ENCODE data around the gene PNISR. TPM values are rescaled to one million over a fixed set of nuclear protein-coding genes. Genes with fewer than 3 reads are reported as not detected.

PNISR gene
- polyA plus RNA-seq, 3 donors = 276 to 410 (median 373) TPM

GRCh38 chr6:99416226-99416625 is 8.9 kb downstream of the PNISR start:
- DNase-seq = no peak

GRCh38 chr6:99415446-99415845 is 9.7 kb downstream of the PNISR start:
- no peak for DNase-seq

GRCh38 chr6:99412065-99412464 is 13.0 kb downstream of the PNISR start:
- DNase-seq = no peak

DNA sequence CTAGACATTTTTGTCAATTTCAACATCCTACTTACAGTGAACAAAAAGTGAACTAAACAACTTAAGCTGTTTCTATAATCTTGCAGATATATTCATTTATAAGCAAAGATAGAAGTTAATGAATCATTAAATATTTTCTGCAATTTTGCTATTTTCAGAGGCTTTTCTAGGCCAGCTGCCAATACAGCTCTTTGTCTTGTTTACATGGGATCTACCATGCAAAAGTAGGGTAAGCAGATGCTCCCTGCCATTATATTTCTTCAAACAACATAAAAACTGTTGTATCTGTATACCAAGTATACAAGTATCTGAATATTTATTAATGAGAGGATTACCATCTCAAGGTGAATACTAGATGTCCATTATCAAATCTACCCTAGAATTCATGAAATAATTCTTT is 15.4 kb downstream of the PNISR start:
- DNase-seq = no peak

DNA sequence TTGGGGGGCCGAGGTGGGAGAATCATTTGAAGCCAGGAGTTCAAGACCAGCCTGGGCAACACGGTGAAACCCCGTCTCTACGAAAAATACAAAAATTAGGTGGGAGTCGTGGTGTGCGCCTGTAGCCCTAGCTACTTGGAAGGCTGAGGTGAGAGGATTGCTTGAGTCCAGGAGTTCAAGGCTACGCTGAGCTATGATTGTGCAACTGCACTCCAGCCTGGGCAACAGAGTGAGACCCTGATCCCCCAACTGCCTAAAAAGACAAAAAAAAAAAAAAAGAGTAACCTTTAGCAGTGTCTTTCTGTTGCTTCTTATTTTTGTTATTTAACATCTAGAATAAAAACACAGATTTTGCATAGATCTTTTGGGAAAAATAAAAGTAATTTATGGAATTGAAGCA is 18.0 kb downstream of the PNISR start:
- DNase-seq = no peak

DNA sequence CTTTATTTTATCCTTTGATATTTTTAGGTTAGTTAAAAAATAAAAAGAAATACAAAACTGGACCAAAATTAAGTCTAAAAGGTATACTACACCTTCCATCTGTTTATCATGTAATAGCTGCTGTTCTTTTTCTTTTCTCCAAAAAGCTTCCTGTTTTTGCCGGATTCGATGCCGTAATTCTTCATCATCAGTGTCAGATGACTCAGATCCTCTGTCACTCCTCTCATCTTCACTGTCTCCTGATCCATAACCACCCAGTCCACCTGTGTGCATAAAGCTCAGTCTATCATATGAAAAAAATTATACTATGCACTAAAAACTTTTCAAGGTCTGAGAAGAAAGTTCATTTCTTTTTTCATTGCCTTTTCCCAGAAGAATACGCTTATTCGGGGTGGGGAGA is 22.7 kb downstream of the PNISR start:
- no peak for DNase-seq

- DNase-seq = no peak
Measured at GRCh38 chr6:99397287-99397686, 27.8 kb downstream of the PNISR start.

GRCh38 chr6:99393698-99394531 is 31.2 kb downstream of the PNISR start, which contains the start of gene COQ3:
Gene COQ3, minus strand, starts transcription at chr6:99394195. Its CDS starts 16 bp downstream, at chr6:99394179.
- DNase-seq = peak; percentile 86

- DNase-seq = no peak
Measured at GRCh38 chr6:99393366-99393697, 31.8 kb downstream of the PNISR start.

GRCh38 chr6:99390896-99391295 is 34.2 kb downstream of the PNISR start:
- no peak for DNase-seq

- DNase-seq = no peak
Measured at GRCh38 chr6:99384507-99384906, 40.6 kb downstream of the PNISR start.

- DNase-seq = no peak
Measured at GRCh38 chr6:99378636-99379035, 46.5 kb downstream of the PNISR start.

- no peak for DNase-seq
Measured at GRCh38 chr6:99369533-99369932, 55.6 kb downstream of the PNISR start.

GRCh38 chr6:99366852-99367251 is 58.3 kb downstream of the PNISR start:
- DNase-seq = no peak

DNA sequence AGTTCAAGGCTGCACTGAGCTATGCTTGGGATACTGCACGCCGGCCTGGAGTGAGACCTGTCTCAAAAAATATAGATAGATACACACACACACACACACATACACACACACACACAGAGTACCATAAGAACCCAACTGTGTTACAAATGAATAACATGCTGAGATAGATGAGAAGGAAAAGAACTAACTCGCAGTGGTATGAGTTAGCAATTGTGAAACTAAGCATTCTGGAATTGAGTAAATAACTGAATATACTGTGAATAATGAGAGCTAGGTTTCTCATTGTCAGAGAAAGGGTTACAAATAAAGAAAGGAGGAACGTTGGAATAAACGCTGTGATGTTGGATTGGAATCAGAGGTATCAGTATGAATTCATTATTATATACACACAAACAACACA is 61.1 kb downstream of the PNISR start:
- no peak for DNase-seq

DNA sequence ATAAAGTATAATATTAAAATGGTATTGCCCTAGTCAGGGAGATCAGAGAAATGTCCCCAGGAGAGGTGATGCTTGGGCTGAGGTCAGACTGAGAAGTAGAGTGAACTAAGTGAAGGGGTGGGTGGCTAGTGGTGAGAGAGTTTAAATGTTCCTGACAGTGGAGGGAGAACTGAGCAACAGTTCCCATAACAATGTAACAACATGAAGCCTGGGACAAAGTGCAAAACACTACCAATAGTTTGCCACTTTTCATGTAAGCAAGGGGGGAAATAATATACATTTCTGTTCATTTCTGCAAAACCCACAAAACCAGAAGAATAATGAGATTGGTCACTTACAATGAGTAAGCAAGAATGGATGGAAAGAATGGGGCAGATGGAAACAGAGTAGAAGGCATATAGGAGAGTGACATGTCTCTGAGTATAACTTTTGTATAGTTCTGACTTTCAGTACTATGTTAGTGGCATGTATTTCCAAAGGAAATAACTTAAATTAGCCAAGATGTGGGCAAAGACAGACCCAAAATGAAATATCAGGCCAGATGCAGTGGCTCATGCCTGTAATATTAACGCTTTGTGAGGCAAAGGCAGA is 62.3 kb downstream of the PNISR start:
- DNase-seq = no peak

- no peak for DNase-seq
Measured at GRCh38 chr6:99359800-99360199, 65.3 kb downstream of the PNISR start.

DNA sequence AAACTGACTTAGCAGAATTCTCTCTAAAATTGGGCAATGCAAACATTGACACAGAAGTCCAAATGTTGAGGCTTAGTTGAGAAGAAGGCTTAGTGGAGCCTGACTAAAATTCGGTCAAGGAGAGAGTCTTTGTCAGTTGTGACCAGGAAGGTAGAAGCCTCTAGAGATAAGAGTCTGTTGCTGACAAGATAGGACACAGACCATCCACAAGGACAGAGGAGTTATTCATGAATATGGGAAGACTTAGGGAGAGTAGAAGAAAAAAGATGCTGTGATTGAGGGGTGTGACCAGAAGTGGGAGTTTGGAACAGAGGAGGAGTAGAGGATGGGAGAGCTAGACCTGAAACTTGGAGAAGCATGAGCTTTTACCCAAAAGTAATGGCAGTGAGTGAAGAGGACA is 68.5 kb downstream of the PNISR start:
- no peak for DNase-seq

DNA sequence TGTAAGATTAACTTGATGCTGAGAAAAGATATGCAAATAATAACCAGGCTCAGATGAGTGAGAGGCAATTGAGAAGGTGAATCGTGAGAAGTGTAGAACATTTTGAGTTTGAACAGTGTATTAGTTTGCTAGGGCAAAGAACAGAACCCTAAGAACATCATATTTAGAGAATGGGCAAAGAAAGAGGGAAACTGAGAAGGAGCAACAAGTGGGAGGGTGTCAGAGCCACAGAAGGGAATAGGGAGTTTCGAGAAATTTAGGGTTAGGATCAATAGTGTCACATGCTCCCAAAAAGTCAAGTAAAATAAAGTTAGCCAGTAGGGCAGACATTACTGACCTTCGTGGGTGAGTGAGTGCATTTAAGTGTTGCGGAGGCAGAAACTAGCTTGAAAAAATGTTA is 70.1 kb downstream of the PNISR start:
- DNase-seq = no peak

- no peak for DNase-seq
Measured at GRCh38 chr6:99353126-99353525, 72.0 kb downstream of the PNISR start.

DNA sequence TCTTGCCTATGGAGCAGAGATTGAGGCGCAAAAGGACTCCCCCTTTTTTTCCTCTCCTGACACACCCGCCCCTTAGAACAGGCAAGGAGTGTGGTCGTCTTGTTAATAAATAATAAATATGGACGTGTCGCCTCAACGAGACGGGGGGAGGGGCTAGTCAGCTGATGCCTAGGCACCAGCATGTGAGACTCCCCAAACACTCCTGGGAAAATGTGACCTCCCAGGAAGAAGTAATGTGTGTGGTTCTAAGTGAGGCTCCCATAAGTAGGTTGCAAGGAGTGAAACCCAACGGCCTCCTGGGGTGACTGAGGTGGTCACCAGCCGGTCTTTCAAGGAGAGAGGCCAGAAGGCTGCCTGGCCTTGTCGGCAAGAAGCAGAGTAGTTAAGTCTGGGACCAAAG is 74.5 kb downstream of the PNISR start:
- DNase-seq = no peak

DNA sequence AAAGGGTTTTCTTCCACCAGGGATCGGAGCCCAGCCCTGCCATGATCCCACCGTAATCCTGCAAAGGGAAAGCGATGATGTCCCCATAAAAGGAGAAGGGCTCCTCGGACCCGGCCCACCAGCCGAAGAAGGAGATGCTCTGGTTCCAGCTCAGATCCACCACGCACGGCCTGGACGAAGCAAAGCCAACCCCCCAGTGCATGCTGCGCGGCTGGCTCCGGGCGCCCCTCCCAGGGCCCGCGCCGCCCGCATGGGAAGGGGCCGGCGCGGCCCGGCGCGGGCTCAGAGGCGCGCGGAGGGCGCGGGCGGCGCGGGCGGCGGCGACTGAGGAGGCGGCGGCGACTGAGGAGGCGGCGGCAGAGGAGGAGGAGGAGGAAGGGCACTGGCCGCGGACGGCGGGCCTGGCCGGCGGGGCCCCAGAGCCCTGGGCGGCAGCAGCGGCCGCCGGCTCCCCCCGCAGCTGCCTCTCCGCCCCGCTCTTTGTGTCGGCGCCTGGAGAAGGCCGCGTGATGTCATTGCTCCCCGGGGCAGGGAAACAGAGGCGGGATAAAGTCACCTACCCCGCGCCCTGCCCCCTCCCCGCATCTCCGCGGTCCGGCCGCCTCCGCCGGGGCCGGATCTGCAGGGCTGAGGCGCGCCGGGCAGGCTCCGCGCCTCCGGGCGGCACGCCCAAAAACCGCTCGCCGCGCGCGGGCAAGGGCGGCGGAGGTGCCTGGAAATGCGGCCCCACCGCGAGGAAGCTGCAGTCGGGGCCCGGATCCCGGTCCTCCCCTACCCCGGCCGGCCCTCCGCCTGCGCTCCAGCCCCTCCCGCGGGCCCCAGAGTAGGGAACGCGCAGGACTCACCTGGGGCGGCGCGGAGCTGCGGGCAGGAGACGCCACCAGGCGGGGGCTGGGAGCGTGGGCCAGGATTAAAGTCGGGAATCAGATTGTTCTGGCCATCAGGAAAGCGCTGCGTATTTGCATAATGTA is 75.7 kb downstream of the PNISR start, which contains the start of gene FAXC:
FAXC (minus strand) TSS at position 504 of the 971 bp plus-strand sequence; CDS start at position 202, 302 bp downstream.
- DNase-seq = no peak

All from renal pelvis (tissue), 4 donors.